ENCODE measurements around the gene LRBA.

Gene LRBA

GRCh38 chr4:150251752-150252190 is 763.3 kb downstream of the LRBA start:
- no peak for DNase-seq

DNA sequence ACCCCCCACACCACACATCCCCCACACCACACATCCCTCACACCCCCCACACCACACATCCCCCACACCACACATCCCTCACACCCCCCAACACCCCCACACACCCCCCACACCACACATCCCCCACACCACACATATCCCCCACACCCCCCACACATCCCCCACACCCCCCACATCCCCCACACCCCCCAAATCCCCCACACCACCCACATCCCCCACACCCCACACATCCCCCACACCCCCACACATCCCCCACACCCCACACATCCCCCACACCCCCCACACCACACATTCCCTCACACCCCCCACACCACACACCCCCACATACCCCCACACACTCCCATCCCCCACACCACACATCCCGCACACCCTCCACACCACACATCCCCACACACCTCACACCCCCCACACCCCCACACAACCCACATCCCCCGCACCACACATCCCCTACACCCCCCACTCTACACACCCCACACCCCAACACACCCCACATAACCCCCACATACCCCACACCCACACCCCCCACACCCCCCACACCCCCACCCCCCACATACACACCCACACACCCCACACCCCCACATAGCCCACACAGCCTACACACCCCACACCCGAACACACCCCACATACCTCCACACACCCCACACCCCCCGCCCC is 764.0 kb downstream of the LRBA start:
- no peak for DNase-seq

DNA sequence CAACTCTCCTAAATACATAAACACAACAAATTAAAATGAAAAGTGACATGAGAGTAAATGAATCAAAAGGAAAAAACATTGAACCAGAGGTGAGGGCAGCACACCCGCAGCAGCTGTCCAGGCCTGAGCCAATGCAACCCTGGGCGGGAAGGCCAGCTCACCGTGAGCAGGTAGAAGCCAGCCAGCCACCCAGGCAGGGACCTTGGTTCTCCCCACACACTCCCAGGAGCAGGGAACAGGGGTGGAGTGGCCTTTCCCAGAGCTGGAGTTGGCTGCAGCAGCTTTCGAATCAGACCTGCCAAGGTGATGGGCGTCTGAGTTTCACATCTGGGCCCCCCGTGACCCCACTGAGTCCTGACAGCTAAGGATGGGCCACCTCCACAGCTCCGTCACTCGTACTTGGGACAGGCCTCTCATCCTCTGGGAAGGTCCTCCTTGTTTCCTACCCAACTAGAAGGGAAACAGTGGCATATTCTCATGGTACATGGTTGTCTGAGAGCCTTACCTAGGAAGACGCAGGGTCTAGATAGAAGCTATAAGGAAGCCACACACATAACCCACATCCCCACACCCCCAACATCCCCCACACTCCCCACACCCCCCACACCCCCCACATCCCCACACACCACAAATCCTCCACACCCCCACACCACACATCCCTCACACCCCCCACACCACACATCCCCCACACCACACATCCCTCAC is 764.6 kb downstream of the LRBA start:
- no peak for DNase-seq

DNA sequence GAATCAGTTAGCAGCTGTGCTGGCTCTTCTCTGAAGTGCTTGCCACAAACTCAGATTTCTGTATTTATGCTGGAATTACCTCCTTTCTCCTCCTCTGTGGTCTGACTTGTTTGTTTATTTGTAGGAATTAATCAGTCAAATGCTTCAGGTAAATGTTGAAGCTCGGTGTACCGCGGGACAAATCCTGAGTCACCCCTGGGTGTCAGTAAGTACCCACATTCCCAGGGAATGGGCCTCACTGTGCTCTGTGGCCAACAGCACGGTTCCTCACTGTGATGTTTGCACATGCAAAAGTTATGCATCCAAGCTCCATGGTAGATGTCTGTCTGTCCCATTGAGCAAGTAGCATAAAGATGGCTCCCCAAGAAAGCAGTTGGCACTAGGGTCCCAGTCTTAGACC is 766.9 kb downstream of the LRBA start:
- no peak for DNase-seq

- no peak for DNase-seq
Observed at GRCh38 chr4:150247184-150247583, 767.9 kb downstream of the LRBA start.

DNA sequence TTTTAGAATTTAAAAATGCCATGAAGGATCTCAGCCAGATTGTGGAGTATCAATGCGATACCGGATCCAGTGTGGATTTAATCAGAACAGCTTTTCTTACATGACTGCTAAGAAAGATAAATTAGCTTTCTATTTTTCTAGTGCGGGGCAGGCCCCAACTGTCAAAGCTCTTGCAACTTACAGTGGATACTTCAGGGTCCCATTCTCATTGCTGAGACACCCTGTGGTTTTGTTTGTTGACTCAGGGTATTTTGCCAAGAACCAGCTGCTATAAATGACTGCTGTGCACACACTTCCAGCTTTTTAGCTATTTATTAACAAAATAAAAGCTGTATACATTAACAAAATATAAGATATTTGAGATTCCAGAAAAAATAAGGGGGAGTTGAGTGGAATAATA is 770.5 kb downstream of the LRBA start:
- no peak for DNase-seq

- DNase-seq = no peak
Observed at GRCh38 chr4:150243932-150244331, 771.2 kb downstream of the LRBA start.

- DNase-seq = no peak
Observed at GRCh38 chr4:150242820-150243458, 772.1 kb downstream of the LRBA start.

DNA sequence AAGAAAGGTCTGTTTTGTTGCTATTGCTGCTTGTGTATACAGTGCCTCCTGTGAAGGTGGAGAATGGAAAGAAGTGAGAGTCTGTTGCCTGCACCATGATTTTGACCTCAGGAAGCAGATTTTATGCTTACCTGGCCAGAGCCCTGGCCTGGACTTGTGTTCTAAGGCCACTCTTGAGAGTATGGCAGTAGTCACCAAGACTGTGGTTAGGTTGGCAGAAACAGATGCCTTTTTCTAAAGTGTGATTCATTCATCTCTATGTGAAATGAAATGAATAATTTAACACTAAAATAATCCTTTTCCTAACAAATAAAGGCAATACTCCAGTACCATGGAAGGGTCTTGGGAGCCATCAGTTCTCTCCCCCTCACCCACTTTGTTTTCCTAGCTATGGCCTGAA is 775.1 kb downstream of the LRBA start:
- DNase-seq = no peak

DNA sequence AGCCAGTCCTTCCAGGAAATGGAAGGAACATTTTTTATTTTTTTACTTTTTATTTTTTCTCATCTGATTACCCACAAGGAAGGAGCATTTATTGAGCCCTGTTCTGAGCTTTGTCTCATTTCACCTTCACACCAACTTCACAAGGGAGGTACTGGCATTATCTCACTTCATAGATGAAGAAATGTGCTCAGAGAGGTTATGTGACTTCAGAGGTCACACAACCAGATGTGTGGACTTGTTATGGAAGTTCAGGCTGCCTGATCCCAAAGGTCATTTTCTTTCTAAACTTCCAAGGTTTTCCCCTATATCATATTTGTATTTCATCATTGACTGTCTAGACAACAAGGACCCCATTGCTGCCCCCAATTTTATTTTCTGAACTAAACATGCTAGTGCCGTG is 776.5 kb downstream of the LRBA start:
- DNase-seq = no peak

DNA sequence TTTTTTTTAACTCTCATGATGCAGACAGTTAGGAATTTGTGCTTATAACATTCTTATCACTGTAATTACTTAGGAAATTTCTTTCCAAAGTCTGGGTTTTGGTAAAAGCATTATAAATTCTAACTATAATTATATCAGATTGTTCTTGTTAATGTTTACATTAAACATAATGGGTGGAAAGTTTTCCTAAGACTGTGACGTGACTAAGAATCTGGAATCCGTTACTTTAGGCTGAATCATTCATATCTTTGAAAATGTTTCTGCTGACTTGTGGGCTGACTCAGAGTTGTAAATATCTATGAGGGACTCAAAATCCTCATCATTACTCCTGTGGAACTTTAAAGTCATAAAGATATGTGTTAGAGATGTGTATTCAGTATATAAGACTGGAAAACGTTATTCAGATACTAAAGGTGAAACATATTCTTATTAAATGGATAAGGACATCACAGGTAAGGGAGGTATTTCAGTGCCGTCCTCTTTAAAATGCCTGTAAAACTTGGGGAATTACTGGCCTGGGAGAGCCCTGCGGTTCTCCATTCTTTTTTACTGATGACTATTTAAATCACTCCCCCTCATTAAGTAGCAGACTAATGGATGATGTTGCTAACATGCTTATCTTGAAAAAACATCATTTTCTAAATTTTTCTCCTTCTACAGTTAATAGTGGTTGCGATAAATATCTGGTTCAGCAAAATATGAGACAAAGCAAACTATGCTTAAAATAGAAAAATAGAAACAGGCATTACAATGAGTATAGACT is 777.8 kb downstream of the LRBA start:
- no peak for DNase-seq

DNA sequence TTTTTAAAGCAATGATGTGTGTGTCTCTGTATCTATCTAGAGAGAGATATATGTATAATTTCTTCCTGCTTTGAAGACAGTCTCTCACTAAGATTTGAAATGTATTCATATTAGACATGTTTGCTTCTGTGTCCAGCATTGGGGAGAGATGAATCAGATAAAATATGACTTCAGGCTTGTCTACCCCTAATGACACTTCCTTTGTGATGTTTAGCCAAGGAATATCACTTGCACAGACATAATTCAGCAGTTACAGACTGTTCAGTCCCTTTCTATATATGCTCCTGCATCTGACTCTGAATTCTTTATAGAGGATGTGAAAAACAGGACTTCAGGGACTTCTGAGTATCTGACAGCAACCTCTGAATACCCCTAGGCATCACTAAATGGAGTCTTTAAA is 778.5 kb downstream of the LRBA start:
- no peak for DNase-seq

- no peak for DNase-seq
Observed at GRCh38 chr4:150235808-150236271, 779.2 kb downstream of the LRBA start.

DNA sequence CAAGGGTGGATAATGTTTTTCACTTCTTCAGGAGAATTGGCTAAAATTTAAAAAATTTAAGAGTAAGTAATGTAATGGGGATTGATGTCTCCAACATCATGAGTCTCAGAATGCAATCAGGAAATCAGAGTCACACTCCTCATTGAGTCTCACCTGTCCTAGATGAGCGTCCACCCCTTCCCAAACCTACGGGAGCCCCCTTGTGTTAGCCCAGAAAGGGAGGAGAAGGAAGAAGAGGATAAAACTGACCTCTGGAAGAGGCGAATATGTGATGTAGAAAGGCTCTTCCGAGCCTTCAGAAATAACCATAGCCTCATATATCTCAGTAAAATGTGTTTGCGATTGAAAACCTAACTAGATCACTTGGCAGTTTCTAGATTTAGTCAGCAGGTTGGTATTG is 779.8 kb downstream of the LRBA start:
- DNase-seq = no peak

DNA sequence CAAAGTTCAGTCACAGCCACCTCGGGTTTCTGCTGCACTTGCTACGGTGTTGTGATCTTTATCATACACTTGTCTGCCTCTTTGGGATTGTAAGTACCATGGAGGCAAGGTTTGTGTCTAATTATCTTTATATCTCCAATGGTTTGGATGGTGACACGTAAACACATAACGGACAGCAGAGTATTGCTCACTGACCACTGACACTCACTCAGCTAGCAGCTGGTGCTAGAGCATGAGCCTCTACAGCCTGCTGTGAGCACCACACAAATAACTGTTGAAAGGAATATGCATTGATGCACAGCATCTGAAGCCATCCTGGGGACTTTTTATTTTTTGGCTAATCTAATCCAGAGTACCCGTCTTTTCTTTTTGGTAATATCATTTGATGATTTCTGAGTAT is 780.8 kb downstream of the LRBA start:
- DNase-seq = no peak

DNA sequence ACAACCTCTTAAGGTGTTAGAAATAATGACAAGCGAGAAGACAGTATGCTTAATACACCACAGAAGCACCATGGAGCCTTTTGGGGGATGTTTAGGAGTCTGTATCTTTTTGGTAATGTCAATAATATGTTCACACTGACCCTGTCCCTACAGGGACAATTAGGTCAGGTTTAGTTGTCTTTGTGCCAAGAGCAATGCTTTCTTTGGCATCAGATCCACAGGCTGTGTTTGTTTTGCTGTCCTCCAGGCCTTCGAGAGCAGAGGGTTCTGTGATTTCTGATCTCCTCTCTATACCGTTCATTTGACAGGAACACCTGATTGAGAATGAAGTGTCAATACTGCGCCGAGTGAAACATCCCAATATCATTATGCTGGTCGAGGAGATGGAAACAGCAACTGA is 783.1 kb downstream of the LRBA start:
- DNase-seq = no peak

DNA sequence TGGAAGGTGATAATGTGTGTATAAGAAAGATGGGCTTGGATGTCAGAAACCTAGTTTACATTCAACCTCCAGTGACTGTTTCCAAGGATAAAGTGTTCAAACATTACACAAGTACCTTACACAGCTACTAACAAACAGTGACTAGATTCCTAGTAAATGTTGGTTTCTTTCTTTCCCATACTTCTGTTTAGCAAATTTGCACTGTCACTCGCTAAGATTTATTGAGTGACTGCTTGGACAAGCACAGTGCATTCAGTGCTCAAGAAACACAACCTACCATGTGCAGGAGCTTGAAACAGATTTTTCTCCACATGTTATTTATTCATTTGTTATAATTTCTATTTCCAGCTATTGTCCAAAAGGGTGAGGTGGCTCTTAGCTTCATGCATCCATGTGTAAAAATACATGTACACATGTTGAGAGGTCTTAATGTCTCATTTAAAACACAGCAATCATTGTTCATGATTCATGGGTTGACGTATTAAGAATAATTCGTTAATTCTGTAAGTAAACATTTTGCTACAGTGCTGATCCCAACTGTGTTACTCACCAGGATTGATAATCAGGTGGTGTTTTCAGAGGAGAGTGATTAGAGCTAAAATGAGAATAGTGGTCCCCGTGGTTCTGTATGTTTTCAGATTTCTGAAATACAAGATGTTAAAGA is 783.8 kb downstream of the LRBA start:
- DNase-seq = no peak

GRCh38 chr4:150230561-150230960 is 784.5 kb downstream of the LRBA start:
- DNase-seq = no peak

DNA sequence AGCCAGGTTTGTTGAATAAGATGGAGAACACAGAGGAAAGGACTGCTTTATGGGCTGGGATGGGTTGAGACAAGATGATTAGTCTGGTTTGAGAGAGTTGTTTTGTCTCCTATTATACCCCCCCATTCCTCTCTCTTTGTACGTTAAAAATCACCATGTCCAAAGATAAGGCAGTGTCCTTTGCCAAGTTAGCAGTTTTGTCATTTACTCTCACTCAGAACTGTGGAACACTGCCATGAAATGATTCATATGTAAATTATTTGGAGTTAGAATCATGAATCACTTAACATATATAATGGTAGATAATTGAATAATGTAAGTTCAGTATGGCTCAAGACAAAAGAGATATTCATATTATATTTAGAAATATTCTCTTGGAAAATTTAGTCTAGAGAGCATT is 785.6 kb downstream of the LRBA start:
- DNase-seq = no peak

DNA sequence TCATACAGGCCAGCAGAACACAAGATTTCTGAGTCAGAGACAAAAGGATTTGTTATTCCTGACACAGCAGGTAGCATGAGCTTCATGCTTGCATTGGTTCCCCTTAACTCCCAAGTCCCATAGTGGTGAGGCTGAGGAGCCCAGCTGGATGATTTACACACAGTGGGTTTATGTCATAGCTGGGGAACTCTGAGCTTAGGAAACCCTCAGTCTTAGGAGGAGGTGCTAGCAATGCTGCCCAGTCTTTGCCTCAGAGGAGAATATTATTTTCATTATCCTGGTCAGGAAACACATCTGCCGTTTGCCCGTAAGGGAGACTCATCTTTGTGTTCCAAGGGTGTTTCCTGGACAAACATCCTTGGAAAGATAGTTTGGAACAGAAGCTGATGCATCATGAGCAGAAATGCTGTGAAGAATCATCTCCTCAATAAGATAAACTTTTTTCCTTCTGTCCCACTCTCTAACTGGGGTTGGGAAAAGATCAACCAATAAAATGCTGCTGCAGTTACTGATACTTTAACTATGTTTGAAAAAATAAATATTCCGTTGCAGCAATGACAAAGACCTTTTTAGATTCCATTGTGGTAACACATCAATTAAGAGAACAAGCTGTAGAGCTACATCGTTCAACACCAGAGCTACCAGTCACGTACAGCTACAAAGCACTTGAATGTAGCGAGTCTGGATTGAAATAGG is 790.0 kb downstream of the LRBA start:
- no peak for DNase-seq

DNA sequence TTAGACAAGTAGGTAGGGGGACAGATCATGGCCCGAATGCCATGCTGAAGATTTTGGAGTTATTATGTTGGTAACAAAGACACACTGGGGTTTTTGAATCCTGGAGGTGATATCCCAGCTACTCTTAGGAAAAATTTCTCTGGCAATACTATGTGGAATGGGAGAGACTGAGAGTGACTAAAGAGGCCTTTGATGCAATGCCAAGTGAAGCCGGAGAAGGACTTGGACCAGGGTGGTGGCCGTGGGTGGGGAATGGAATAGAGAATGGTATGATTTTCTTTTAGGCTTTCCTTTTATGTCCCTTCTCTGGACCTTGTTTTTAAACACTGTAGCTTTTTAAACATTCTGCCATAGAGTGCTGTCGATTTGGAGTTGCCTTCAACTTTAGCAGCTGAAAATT is 795.2 kb downstream of the LRBA start:
- no peak for DNase-seq

- DNase-seq = no peak
Observed at GRCh38 chr4:150218447-150218846, 796.6 kb downstream of the LRBA start.
